ENCODE data around the gene RPF1. TPM values are rescaled to one million over a fixed set of nuclear protein-coding genes. Genes with fewer than 3 reads are reported as not detected.

The RPF1 gene
- total and polyA plus RNA-seq, 4 donors, result 13.5 to 16.8 (median 14.8) TPM

GRCh38 chr1:84462118-84462517 lies 16.9 kb upstream of the RPF1 start:
- Histone ChIP-seq H3K27ac (ENCODE audit: low read depth in 1 of 2, low read length in 2 of 2) (no peak overlapping the region), H3K4me3 (ENCODE audit: low read depth in 1 of 3, low read length in 3 of 3) (no peak overlapping the region), H3K4me1 (ENCODE audit: control insufficient read depth in 4 of 4, insufficient read depth in 4 of 4, low read length in 3 of 4) (no peaks in the 10 kb centered on the region), H3K27me3 (ENCODE audit: control insufficient read depth in 4 of 4, insufficient read depth in 4 of 4, low read length in 3 of 4) (peaks cover 0 to 3% (median 0%) of the 10 kb centered on the region in 4 donors), H3K9me3 (ENCODE audit: control insufficient read depth in 4 of 4, low read length in 3 of 4) (no peaks in the 10 kb centered on the region), H3K9ac (ENCODE audit: low read depth in 1 of 2, low read length in 2 of 2) (no peak overlapping the region), H3K36me3 (ENCODE audit: control insufficient read depth in 4 of 4, insufficient read depth in 3 of 4, low read depth in 1 of 4, low read length in 3 of 4) (no peaks in the 10 kb centered on the region)
- DNase-seq (ENCODE audit: low spot score), result no peak
- no peak for TF ChIP-seq RAD21 (IDR thresholded peaks at IDR 0.05)
- 56% methylated on average over 1 of the region's 1 CpG for WGBS

GRCh38 chr1:84467298-84467697 lies 11.8 kb upstream of the RPF1 start:
- Histone ChIP-seq H3K4me3 (ENCODE audit: low read depth in 1 of 3, low read length in 3 of 3) (no peak overlapping the region), H3K9ac (ENCODE audit: low read depth in 1 of 2, low read length in 2 of 2) (no peak overlapping the region), H3K27ac (ENCODE audit: low read depth in 1 of 2, low read length in 2 of 2) (no peak overlapping the region), H3K36me3 (ENCODE audit: control insufficient read depth in 4 of 4, insufficient read depth in 3 of 4, low read depth in 1 of 4, low read length in 3 of 4) (no peaks in the 10 kb centered on the region), H3K27me3 (ENCODE audit: control insufficient read depth in 4 of 4, insufficient read depth in 4 of 4, low read length in 3 of 4) (peaks cover 0 to 5% (median 0%) of the 10 kb centered on the region in 4 donors), H3K4me1 (ENCODE audit: control insufficient read depth in 4 of 4, insufficient read depth in 4 of 4, low read length in 3 of 4) (no peaks in the 10 kb centered on the region), H3K9me3 (ENCODE audit: control insufficient read depth in 4 of 4, low read length in 3 of 4) (no peaks in the 10 kb centered on the region)
- TF ChIP-seq RAD21 (IDR thresholded peaks at IDR 0.05), result no peak
- TF ChIP-seq HNF4A (conservative IDR thresholded peaks at IDR 0.05), result no peak
- no peak for TF ChIP-seq FOXA2 (IDR thresholded peaks at IDR 0.05)
- no peak for DNase-seq (ENCODE audit: low spot score)

GRCh38 chr1:84476225-84476624 lies 2.8 kb upstream of the RPF1 start:
- H3K36me3 ChIP-seq (ENCODE audit: control insufficient read depth in 4 of 4, insufficient read depth in 3 of 4, low read depth in 1 of 4, low read length in 3 of 4), result peaks cover 0 to 1% (median 0%) of the 10 kb centered on the region in 4 donors
- no peak overlapping the region for H3K27ac ChIP-seq (ENCODE audit: low read depth in 1 of 2, low read length in 2 of 2)
- H3K27me3 ChIP-seq (ENCODE audit: control insufficient read depth in 4 of 4, insufficient read depth in 4 of 4, low read length in 3 of 4), result peaks cover 0 to 4% (median 2%) of the 10 kb centered on the region in 4 donors
- peaks cover 0 to 13% (median 1%) of the 10 kb centered on the region in 4 donors for H3K9me3 ChIP-seq (ENCODE audit: control insufficient read depth in 4 of 4, low read length in 3 of 4)
- H3K9ac ChIP-seq (ENCODE audit: low read depth in 1 of 2, low read length in 2 of 2), result no peak overlapping the region
- TF ChIP-seq EGR1 (IDR thresholded peaks at IDR 0.05; ENCODE audit: low read depth in 2 of 2) (no peak), GABPA (IDR thresholded peaks at IDR 0.05 in 1 of 2, conservative IDR thresholded peaks at IDR 0.05 in 1 of 2) (no peak), CTCF (IDR thresholded peaks at IDR 0.05; ENCODE audit: low read depth, low read length, missing input control) (no peak), REST (IDR thresholded peaks at IDR 0.05) (no peak), HNF4G (IDR thresholded peaks at IDR 0.05) (no peak), MAX (IDR thresholded peaks at IDR 0.05) (no peak), FOXA1 (IDR thresholded peaks at IDR 0.05) (no peak), JUND (IDR thresholded peaks at IDR 0.05) (no peak), RXRA (IDR thresholded peaks at IDR 0.05) (no peak), NR2F2 (IDR thresholded peaks at IDR 0.05) (no peak), HNF4A (conservative IDR thresholded peaks at IDR 0.05) (no peak), TAF1 (conservative IDR thresholded peaks at IDR 0.05) (no peak), SP1 (IDR thresholded peaks at IDR 0.05) (no peak), FOXA2 (IDR thresholded peaks at IDR 0.05) (no peak), ATF3 (IDR thresholded peaks at IDR 0.05) (no peak), ZBTB33 (IDR thresholded peaks at IDR 0.05) (no peak), YY1 (IDR thresholded peaks at IDR 0.05) (no peak)
- DNase-seq (ENCODE audit: low spot score), result no peak
- H3K4me3 ChIP-seq (ENCODE audit: low read depth in 1 of 3, low read length in 3 of 3), result no peak overlapping the region
- 57% methylated on average over 1 of the region's 1 CpG for WGBS
- peaks cover 3 to 12% (median 8%) of the 10 kb centered on the region in 4 donors for H3K4me1 ChIP-seq (ENCODE audit: control insufficient read depth in 4 of 4, insufficient read depth in 4 of 4, low read length in 3 of 4)
